ENCODE data around the gene MAP3K1. TPM values are rescaled to one million over a fixed set of nuclear protein-coding genes. Genes with fewer than 3 reads are reported as not detected.

Gene MAP3K1
- total RNA-seq, 1 donor from 2014 or later: 33.1 TPM

DNA sequence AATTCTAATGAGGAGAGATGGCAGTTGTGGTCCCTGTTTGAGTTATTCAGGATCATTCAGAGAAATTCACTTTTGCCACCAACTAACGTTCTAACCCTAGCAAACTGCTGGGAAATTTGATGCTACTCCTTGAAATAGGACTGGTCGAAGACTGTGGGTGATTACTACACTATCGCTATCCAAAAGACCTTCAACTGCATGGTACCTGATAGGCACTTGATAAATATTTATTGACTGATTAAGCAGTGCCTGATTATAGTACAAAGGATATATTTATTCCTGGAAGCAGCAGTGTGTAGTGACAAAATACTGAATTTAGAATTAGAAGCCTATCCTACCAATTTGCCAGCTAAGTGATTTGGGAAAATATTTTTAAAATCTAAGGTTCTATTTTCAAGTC, 14.1 kb upstream of the MAP3K1 start:
- intact Hi-C loops (cut with DNase I): no loop called here
- Histone ChIP-seq H3K36me3 (no peaks in the 10 kb centered on the region), H3K4me1 (no peaks in the 10 kb centered on the region), H3K27ac (no peak overlapping the region), H3K27me3 (no peaks in the 10 kb centered on the region), H3K4me3 (no peak overlapping the region), H3K9me3 (no peaks in the 10 kb centered on the region)
- DNase-seq (ENCODE audit: extremely low spot score in 2 of 2): no peak
- TF ChIP-seq POLR2AphosphoS5 (IDR thresholded peaks at IDR 0.05; ENCODE audit: insufficient read depth in 1 of 2, low read depth in 1 of 2): no peak
- no peak for TF ChIP-seq POLR2A (IDR thresholded peaks at IDR 0.05)
- no peak for TF ChIP-seq CTCF (IDR thresholded peaks at IDR 0.05)

DNA sequence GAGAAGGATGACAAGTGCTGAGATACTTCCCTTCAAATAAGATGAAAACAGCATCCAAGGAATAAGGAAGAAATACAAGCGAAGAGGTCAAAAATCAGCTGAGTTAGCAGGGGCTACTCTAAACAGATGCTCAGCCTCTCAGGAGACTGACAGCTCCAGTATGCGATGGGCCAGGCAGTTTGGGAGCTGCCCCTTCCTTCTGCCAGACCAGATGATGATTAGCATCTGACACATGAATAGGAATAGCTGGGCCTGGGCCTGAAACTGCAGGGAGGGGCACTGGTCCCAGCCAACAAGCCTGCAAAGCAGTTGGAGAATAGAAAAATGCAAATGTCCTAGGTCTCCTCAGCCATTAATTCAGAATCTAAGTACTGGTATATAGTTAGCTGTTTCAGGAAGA, 13.1 kb upstream of the MAP3K1 start:
- Histone ChIP-seq H3K4me3 (no peak overlapping the region), H3K9me3 (no peaks in the 10 kb centered on the region), H3K4me1 (no peaks in the 10 kb centered on the region), H3K36me3 (no peaks in the 10 kb centered on the region), H3K27me3 (no peaks in the 10 kb centered on the region), H3K27ac (no peak overlapping the region)
- TF ChIP-seq POLR2AphosphoS5 (IDR thresholded peaks at IDR 0.05; ENCODE audit: insufficient read depth in 1 of 2, low read depth in 1 of 2) (no peak), POLR2A (IDR thresholded peaks at IDR 0.05) (no peak), CTCF (IDR thresholded peaks at IDR 0.05) (no peak)
- intact Hi-C loops (cut with DNase I): no loop called here
- no peak for DNase-seq (ENCODE audit: extremely low spot score in 2 of 2)

- Histone ChIP-seq H3K36me3 (no peaks in the 10 kb centered on the region), H3K4me1 (no peaks in the 10 kb centered on the region), H3K27me3 (no peaks in the 10 kb centered on the region), H3K4me3 (no peak overlapping the region), H3K9me3 (no peaks in the 10 kb centered on the region), H3K27ac (no peak overlapping the region)
- no peak for TF ChIP-seq POLR2A (IDR thresholded peaks at IDR 0.05)
- no peak for TF ChIP-seq POLR2AphosphoS5 (IDR thresholded peaks at IDR 0.05; ENCODE audit: insufficient read depth in 1 of 2, low read depth in 1 of 2)
- TF ChIP-seq CTCF (IDR thresholded peaks at IDR 0.05): no peak
- no peak for DNase-seq (ENCODE audit: extremely low spot score in 2 of 2)
- intact Hi-C loops (cut with DNase I): no loop called here
Measured at GRCh38 chr5:56803025-56803424, 12.3 kb upstream of the MAP3K1 start.

DNA sequence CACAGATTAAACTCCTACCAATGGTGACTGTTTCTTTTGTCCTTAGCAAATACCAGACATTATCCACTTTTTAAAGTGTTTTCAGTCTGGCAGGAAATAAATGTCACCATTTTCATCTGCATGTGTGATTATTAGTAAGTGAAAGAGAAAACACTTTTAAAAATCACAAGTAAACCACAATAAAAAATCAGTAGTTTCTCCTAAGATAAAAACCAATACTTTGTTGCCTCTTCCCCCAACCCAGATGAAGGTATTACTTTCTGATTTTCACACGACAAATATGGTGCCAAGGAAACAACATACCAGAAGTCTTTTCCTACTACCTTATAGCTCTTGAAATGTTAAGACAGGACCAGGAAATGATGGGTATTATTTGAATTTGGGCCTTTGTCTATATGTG, 11.5 kb upstream of the MAP3K1 start:
- intact Hi-C loops (cut with DNase I): no loop called here
- Histone ChIP-seq H3K36me3 (no peaks in the 10 kb centered on the region), H3K9me3 (no peaks in the 10 kb centered on the region), H3K27ac (no peak overlapping the region), H3K27me3 (no peaks in the 10 kb centered on the region), H3K4me1 (no peaks in the 10 kb centered on the region), H3K4me3 (no peak overlapping the region)
- TF ChIP-seq POLR2AphosphoS5 (IDR thresholded peaks at IDR 0.05; ENCODE audit: insufficient read depth in 1 of 2, low read depth in 1 of 2) (no peak), CTCF (IDR thresholded peaks at IDR 0.05) (no peak), POLR2A (IDR thresholded peaks at IDR 0.05) (no peak)
- DNase-seq (ENCODE audit: extremely low spot score in 2 of 2): no peak

DNA sequence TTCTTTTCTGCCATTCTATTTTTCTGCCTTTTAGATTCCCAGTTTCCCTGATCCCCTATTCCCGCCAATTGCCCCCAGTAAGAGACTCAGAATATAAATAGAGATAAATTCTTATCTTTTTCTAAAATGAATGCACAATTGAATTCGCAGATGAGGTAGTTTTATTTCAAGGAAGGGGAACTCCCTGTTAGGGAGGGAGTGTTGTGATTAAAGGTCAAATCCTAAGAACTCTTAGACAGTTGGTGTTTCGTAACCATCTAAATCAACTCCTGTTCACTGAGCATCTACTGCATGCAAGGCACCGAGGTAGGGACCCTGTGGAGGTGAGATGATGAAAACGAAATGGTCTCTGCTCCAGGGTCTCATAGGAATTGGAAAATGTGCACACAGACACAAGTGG, 7.7 kb upstream of the MAP3K1 start:
- Histone ChIP-seq H3K9me3 (no peaks in the 10 kb centered on the region), H3K27ac (no peak overlapping the region), H3K27me3 (no peaks in the 10 kb centered on the region), H3K4me3 (no peak overlapping the region), H3K4me1 (no peaks in the 10 kb centered on the region), H3K36me3 (no peaks in the 10 kb centered on the region)
- no peak for TF ChIP-seq POLR2AphosphoS5 (IDR thresholded peaks at IDR 0.05; ENCODE audit: insufficient read depth in 1 of 2, low read depth in 1 of 2)
- TF ChIP-seq CTCF (IDR thresholded peaks at IDR 0.05): no peak
- TF ChIP-seq POLR2A (IDR thresholded peaks at IDR 0.05): no peak
- DNase-seq (ENCODE audit: extremely low spot score in 2 of 2): no peak
- intact Hi-C loops (cut with DNase I): no loop called here

All from vagina (tissue), 2 donors.